NB4 (cell line): ENCODE results near the gene LCLAT1.

Experiments used
- POLR2A ChIP-seq: IDR thresholded peaks from 2 replicates; pipeline ENCODE4 v1.6.1; 2011; ENCODE audit warnings: mild to moderate bottlenecking; ENCODE audit not compliant: insufficient read length; ENCODE audit errors: extremely low read depth
- TF ChIP-seq, protein P1 (sequence below): IDR thresholded peaks from one replicate; pipeline ENCODE4 v1.5.1; 2012; ENCODE audit warnings: low read depth, low read length

- TF ChIP-seq, protein P1, sequence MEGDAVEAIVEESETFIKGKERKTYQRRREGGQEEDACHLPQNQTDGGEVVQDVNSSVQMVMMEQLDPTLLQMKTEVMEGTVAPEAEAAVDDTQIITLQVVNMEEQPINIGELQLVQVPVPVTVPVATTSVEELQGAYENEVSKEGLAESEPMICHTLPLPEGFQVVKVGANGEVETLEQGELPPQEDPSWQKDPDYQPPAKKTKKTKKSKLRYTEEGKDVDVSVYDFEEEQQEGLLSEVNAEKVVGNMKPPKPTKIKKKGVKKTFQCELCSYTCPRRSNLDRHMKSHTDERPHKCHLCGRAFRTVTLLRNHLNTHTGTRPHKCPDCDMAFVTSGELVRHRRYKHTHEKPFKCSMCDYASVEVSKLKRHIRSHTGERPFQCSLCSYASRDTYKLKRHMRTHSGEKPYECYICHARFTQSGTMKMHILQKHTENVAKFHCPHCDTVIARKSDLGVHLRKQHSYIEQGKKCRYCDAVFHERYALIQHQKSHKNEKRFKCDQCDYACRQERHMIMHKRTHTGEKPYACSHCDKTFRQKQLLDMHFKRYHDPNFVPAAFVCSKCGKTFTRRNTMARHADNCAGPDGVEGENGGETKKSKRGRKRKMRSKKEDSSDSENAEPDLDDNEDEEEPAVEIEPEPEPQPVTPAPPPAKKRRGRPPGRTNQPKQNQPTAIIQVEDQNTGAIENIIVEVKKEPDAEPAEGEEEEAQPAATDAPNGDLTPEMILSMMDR = no peak
- no peak for TF ChIP-seq POLR2A
Measured at GRCh38 chr2:30559544-30560275, 112.7 kb downstream of the LCLAT1 start.
